Muscle of leg (tissue), 11 donors: Measurements from ENCODE around the gene AATF. TPM values are rescaled to one million over a fixed set of nuclear protein-coding genes. Genes with fewer than 3 reads are reported as not detected.

ENCODE experiments used
- DNase-seq: peaks from one replicate; pipeline ENCODE4 v3.0.0; 2013
- H3K27ac ChIP-seq: one replicate; pipeline ENCODE4 v1.5.1; 2013; ENCODE audit warnings: mild to moderate bottlenecking, low read length, control low read depth
- H3K27me3 ChIP-seq: one replicate; pipeline ENCODE4 v1.6.1; 2013; ENCODE audit warnings: low read length; ENCODE audit not compliant: control insufficient read depth, insufficient read depth
- H3K36me3 ChIP-seq: one replicate; pipeline ENCODE4 v1.6.1; 2013; ENCODE audit warnings: low read length; ENCODE audit not compliant: control insufficient read depth, insufficient read depth
- H3K4me1 ChIP-seq: one replicate; pipeline ENCODE4 v1.6.1; 2013; ENCODE audit warnings: low read length; ENCODE audit not compliant: control insufficient read depth, insufficient read depth
- H3K4me3 ChIP-seq: one replicate; pipeline ENCODE4 v1.5.1; 2013; ENCODE audit warnings: low read length, control low read depth
- H3K9me3 ChIP-seq: replicated peaks from 2 replicates; pipeline ENCODE4 v1.6.1; 2013; ENCODE audit warnings: low read depth, low read length; ENCODE audit not compliant: control insufficient read depth
- WGBS: methylation state at CpG from one replicate; pipeline ENCODE4 v1.1.5; 2013; ENCODE audit warnings: missing lambda C conversion rate; ENCODE audit not compliant: insufficient coverage; 5-methylcytosine and 5-hydroxymethylcytosine counted together
- polyA plus RNA-seq, 8 donors: library from polyadenylated mRNA; unstranded; fragments of 120-200 nt; gene quantifications; one replicate each; pipeline versions ENCODE4 v1.2.1 to v1.2.3, GENCODE V29; 2013; ENCODE audit warnings: inconsistent platforms in 1 of 8, low replicate concordance in 1 of 8; ENCODE audit not compliant: insufficient read length in 8 of 8, insufficient read depth in 1 of 8
- total RNA-seq: library from RNA; stranded (reverse); fragments of 120-200 nt; gene quantifications from one replicate; pipeline ENCODE4 v1.2.4, GENCODE V29; 2013

Gene AATF
- total and polyA plus RNA-seq, 9 donors: 18.9 to 25.8 (median 24.5) TPM

DNA sequence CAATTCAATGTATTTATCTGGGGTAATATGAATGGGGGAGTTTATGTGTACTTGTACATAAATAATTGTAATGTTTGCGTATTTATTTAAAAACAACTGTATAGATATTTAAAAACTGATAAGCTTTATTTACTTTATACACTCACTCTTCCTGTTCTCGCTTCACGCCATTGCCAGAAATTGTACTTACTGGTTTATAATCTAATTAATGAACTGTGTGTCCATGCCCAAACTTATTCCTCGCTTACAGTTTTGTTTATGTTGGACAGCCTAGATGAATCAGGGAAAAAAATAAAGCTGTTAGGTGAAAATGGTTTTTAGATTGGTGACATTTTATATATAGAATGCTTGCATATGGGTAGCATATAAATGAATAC is 30.8 kb downstream of the AATF start:
- no peak overlapping the region for H3K4me3 ChIP-seq
- WGBS: no CpG with 5 or more reads among the region's 4 CpGs

DNA sequence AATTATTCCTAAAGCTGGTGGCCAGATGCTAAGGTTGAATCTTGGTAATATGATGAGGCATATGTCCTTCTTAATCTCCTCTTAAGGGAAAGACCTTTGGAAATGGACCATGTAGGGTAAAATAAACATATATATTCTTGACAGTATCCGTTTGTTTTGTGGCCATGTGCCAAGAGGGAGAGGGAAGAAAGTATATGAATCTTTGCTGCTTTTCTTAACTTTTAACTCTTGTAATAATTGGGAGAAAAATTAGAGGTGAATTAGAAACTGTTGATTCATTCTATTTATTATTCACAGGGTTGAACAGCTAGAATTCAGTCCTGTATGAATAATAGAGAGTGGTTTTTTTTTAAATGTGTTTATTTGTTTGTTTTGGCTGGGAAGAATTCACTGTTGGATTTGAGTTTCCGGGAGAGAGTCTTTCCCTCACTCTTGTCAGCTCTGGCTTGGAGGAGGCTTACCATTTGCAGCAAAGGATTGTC is 31.6 kb downstream of the AATF start:
- Histone ChIP-seq H3K27ac (no peak overlapping the region), H3K36me3 (no peaks in the 10 kb centered on the region), H3K4me3 (no peak overlapping the region), H3K9me3 (no peaks in the 10 kb centered on the region), H3K27me3 (no peaks in the 10 kb centered on the region), H3K4me1 (no peaks in the 10 kb centered on the region)
- peak; percentile 49 for DNase-seq
- no CpG with 5 or more reads among the region's 2 CpGs for WGBS

More for the DNA sequence above, 30.8 kb downstream of the AATF start:
- Histone ChIP-seq H3K27ac (no peak overlapping the region), H3K36me3 (no peaks in the 10 kb centered on the region), H3K9me3 (no peaks in the 10 kb centered on the region), H3K27me3 (no peaks in the 10 kb centered on the region), H3K4me1 (no peaks in the 10 kb centered on the region)
- no peak for DNase-seq

DNA sequence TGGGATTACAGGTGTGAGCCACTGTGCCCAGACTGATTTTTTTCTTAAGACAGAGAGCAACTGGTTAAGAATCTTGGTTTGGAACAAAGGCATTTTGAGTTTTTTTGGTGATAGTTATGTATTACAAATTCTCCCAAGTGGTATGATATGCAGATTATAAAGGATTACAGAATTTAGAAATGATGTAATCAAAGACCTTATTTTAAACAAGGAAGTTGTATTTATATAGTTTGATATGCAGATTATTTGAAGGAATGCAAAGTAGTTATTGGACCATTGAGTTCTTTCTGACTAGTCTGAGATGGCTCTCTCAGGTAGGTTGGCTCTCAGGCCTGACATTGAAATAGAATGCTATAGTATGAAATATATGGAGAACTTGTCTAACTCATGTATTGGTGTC is 34.9 kb downstream of the AATF start:
- DNase-seq: no peak
- H3K4me1 ChIP-seq: no peaks in the 10 kb centered on the region

DNA sequence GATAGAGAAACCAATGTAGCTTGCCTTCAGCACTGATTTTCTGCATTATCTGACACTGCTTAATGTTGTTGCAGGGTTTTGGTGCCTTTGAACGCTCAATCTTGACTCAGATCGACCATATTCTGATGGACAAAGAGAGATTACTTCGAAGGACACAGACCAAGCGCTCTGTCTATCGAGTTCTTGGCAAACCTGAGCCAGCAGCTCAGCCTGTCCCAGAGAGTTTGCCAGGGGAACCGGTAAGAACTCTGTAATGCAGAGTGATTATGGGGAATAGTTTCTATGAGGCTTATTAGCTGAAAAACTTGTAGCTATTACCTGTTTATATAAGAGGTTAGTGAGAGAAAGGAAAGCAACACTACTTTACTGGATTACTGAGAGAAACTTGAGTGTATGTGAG is 40.4 kb downstream of the AATF start:
- Histone ChIP-seq H3K36me3 (peaks cover 21% of the 10 kb centered on the region), H3K4me3 (no peak overlapping the region), H3K27ac (no peak overlapping the region), H3K4me1 (no peaks in the 10 kb centered on the region), H3K9me3 (no peaks in the 10 kb centered on the region), H3K27me3 (no peaks in the 10 kb centered on the region)
- 90% methylated on average over 5 of the region's 6 CpGs for WGBS
- no peak for DNase-seq

More for the DNA sequence above, 34.9 kb downstream of the AATF start:
- H3K36me3 ChIP-seq: peaks cover 12% of the 10 kb centered on the region
- H3K27me3 ChIP-seq: no peaks in the 10 kb centered on the region
- H3K27ac ChIP-seq: no peak overlapping the region
- no peaks in the 10 kb centered on the region for H3K9me3 ChIP-seq
- H3K4me3 ChIP-seq: no peak overlapping the region

DNA sequence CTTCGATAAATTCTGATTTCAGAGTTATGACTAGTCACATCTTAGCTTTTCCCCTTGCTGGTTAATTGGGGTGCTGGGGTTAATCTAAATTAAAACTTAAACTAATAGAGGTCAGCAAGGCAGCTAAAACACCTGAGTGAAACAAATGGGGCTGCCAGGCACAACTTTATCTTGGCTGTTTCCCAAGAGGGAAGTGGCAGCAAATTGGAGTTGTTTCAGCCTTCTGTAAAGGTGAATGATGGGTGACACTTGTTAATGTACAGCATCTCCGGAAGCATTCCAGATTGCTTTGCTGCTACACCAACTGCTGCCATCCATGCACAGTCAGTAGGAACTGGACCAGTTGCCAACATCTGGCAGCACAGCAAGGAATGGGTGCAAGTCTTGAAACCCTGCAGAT is 43.9 kb downstream of the AATF start:
- no peaks in the 10 kb centered on the region for H3K4me1 ChIP-seq
- H3K4me3 ChIP-seq: no peak overlapping the region
- H3K27me3 ChIP-seq: no peaks in the 10 kb centered on the region
- no peak for DNase-seq
- peaks cover 24% of the 10 kb centered on the region for H3K36me3 ChIP-seq
- WGBS: 100% methylated on average over 1 of the region's 2 CpGs
- no peak overlapping the region for H3K27ac ChIP-seq
- no peaks in the 10 kb centered on the region for H3K9me3 ChIP-seq

DNA sequence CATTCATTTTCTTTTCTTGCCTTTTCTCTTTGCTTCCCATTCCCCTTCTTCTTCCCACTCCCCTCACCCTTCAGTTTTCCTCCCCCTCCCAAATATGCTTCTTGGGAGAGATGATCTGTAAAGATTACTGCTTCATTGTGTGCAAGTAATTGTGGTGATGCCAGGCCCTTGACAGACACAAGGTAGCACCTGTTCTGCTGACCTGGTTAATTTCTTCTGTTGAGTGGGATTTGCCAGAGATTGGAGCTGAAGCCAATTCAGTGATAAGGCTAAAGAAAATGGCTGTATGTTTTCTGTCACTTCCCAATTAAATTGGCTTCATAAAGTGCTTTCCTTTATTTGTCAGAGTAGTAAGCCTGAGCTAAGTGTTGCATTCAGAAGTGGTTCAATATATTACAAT is 44.5 kb downstream of the AATF start:
- DNase-seq: no peak
- Histone ChIP-seq H3K4me3 (no peak overlapping the region), H3K36me3 (peaks cover 26% of the 10 kb centered on the region), H3K27ac (no peak overlapping the region), H3K27me3 (no peaks in the 10 kb centered on the region), H3K4me1 (no peaks in the 10 kb centered on the region), H3K9me3 (no peaks in the 10 kb centered on the region)

DNA sequence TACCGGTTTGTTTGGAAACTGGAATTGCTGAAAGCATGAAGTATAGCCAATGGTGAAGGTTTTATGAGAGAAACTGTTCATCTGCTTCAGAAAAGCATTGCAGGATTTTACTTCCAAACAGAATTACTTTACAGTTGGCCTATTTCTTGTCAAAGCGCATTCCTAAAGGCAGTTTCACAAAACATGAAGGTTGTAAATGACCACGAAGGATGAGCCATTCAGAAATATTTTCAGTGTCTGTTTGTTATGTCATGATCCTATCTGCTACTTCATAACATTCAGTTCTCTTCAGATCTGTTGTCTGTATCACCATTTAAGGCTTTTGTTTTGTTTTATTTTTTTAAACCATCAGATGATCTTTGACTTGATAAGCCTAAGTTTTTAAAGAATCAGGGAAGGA is 45.7 kb downstream of the AATF start:
- H3K36me3 ChIP-seq: peaks cover 21% of the 10 kb centered on the region
- no peak for DNase-seq
- WGBS: no CpG with 5 or more reads among the region's 3 CpGs

DNA sequence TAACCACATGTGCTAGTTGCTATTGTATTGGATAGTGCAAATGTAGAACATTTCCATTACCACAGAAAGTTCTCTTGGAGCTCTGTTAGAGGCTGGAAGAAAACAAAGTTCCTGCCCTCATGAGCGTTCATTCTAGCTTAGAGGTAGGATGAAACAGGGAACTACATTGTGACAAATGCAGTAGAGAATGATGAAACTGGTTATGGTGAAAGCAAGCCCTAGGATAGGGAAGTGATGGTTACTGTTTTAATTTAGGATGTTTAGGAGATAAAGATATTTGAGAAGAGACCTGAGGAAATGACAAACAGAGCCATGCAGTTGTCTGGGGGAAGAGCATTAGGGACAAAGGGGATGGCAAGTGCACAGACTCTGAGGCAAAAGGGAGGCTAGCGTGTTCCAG is 50.7 kb downstream of the AATF start:
- WGBS: 97% methylated on average over 2 of the region's 2 CpGs
- no peak overlapping the region for H3K4me3 ChIP-seq
- peaks cover 14% of the 10 kb centered on the region for H3K9me3 ChIP-seq
- peaks cover 24% of the 10 kb centered on the region for H3K36me3 ChIP-seq
- no peaks in the 10 kb centered on the region for H3K27me3 ChIP-seq
- DNase-seq: no peak
- no peak overlapping the region for H3K27ac ChIP-seq
- no peaks in the 10 kb centered on the region for H3K4me1 ChIP-seq

More for the DNA sequence above, 45.7 kb downstream of the AATF start:
- no peaks in the 10 kb centered on the region for H3K27me3 ChIP-seq
- H3K9me3 ChIP-seq: no peaks in the 10 kb centered on the region
- no peaks in the 10 kb centered on the region for H3K4me1 ChIP-seq
- H3K27ac ChIP-seq: no peak overlapping the region
- no peak overlapping the region for H3K4me3 ChIP-seq

DNA sequence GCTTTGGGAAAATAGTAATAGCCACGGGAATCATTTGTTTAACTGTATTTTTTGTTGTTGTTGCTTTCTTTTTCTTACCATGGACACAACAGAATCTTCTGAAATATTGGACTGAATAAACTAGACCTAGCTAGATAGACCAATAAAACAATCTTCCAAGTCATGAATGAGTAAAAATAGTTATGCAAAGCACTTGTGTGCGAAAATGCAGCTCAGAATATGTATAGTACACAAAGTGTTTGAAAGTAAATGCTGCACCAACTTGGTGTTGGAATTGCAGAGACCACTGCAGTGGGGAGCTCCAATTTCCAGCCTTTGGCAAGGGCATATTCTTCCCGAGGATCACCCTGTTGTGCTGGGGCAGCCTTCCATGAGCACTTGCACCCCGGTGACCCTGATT is 68.0 kb downstream of the AATF start:
- Histone ChIP-seq H3K4me1 (no peaks in the 10 kb centered on the region), H3K27ac (no peak overlapping the region), H3K9me3 (no peaks in the 10 kb centered on the region), H3K4me3 (no peak overlapping the region), H3K27me3 (no peaks in the 10 kb centered on the region), H3K36me3 (no peaks in the 10 kb centered on the region)
- 64% methylated on average over 3 of the region's 4 CpGs for WGBS
- no peak for DNase-seq

DNA sequence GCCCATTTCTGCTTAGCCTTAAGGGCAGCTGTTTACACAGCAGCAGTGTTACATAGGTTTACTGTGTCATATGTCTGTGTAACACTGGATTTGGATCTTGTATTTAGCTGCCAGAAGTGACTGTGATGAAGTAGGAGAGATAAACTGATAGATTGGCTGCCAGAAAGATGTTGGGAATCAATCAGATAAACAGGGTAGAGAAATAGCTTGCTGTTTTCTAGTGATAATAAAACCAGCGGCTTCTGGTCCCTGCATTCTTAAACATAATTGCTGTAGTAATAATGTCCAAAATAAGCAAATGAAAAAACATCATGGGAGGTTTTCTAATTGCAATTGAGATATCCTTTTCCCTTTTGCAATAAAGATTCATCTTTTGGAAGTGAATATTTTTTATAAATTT is 68.7 kb downstream of the AATF start:
- no peaks in the 10 kb centered on the region for H3K4me1 ChIP-seq
- no peaks in the 10 kb centered on the region for H3K36me3 ChIP-seq
- no peak overlapping the region for H3K4me3 ChIP-seq
- WGBS: no CpG with 5 or more reads among the region's 1 CpG
- H3K9me3 ChIP-seq: no peaks in the 10 kb centered on the region
- no peak for DNase-seq
- H3K27ac ChIP-seq: no peak overlapping the region
- no peaks in the 10 kb centered on the region for H3K27me3 ChIP-seq

DNA sequence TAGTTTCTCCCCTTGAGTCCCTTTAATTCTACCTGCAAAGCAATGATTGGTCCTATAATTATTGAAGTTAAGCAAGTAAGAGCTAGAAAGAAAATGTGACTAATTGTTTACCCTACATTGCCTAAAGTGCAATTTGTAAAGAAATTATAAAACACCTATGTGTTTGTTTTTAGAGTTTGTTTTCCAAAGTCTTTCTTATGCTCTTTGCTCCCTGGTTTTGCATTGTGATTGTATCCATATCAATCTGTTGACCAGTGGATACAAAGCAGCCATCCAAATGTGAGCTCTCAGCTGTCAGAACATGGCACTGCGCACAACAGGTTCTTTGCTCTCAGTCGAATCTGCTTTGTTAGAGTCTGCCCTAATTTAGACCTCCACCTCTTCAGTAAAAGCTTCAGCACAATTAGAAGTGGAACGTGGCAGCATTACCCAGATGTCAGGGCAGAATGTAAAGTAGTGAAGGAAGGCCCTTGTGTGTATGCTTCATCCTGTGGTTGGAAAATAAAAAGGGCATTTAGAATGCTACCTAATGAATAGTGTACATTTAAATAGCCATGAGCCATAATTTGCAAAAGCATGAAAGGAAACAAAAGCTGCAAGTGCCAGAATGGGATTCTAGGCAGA is 70.5 kb downstream of the AATF start:
- WGBS: no CpG with 5 or more reads among the region's 3 CpGs
- DNase-seq: no peak
- Histone ChIP-seq H3K4me1 (no peaks in the 10 kb centered on the region), H3K27me3 (no peaks in the 10 kb centered on the region), H3K4me3 (no peak overlapping the region), H3K27ac (no peak overlapping the region), H3K9me3 (no peaks in the 10 kb centered on the region), H3K36me3 (peaks cover 2% of the 10 kb centered on the region)
